ENCODE results near the gene MUC5B.

DNA sequence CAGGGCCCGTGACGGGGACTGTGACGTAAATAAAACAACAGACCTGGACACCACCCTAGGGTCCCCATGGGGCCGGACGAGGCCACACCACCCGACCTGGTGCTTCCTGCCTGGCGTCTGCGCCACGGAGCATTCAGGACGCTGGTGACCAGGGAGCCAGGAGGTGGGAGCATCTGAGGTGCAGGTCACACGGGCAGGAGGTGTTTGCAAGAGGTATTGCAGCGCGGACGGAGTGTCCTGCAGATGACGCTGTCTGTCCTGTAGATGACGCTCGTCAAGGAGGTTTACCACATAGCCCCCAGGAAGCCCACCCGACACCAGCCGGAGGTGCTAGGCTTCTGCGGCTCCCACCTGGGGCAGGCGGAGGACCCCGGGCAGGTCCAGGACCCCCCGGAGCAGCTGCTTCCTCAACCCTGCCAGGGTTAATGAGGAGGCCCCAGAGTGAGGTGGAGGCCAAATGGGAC is 986 bp upstream of the MUC5B start:
- no peak for TF ChIP-seq CTCF (IDR thresholded peaks at IDR 0.05)
- TF ChIP-seq POLR2A (IDR thresholded peaks at IDR 0.05), result no peak
- TF ChIP-seq EP300 (IDR thresholded peaks at IDR 0.05), result no peak

Measured in ovary (tissue), 3 donors.